Measurements from ENCODE around the gene GPR176. TPM values are rescaled to one million over a fixed set of nuclear protein-coding genes. Genes with fewer than 3 reads are reported as not detected.

Gene GPR176
- polyA plus RNA-seq, 4 donors, result 4.8 to 15.7 (median 13.9) TPM

DNA sequence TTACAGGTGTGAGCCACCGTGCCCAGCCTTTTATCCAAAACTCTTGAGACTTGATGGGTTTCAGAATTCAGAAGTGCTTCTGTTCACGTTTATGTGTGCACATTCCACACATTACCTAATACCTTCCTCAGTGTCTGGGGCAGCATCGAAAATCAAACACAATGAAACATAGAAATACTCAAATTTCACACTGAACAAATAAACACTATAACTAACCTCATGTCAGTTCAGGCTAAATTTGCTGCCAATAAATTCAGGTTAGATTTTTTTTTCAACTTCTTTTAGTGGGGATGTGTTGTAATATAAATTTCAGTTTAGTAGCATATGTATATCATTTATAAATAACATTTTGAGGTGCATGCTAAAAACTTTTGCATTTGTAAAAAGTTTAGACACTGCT is 16.6 kb upstream of the GPR176 start:
- no peak for DNase-seq (ENCODE audit: low read depth in 4 of 4, low spot score in 3 of 4)

DNA sequence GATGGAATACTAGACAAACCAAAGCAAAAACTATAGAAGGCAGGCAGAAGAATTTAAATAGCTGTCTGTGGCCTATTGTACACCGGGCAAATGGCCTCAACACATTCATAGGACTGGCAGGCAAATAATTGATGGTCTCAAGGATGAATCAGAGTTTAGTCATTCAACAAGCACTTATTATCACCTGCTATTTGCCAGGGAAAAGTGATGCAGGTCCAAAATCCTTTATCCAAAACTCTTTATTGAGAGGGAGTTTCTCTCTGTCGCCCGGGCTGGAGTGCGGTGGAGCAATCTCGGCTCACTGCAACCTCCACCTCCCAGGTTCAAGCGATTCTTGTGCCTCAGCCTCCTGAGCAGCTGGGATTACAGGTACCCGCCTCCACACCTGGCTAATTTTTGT is 16.1 kb upstream of the GPR176 start:
- no peak for DNase-seq (ENCODE audit: low read depth in 4 of 4, low spot score in 3 of 4)

DNA sequence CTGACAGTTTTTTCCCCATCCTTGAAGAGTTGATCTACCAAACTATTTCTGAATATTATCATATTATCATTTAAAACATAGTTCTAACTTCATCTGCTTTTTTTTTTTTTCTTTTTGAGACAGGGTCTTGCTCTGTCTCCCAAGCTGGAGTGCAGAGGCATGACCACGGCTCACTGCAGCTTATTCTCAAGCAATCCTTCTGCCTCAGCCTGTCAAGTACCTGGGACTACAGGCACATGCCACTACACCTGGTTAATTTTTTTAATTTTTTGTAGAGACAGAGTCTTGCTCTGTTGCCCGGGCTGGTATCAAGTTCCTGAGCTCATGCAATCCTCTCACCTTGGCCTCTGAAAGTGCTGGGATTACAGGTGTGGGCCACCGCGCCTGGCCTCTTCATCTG is 15.2 kb upstream of the GPR176 start:
- no peak for DNase-seq (ENCODE audit: low read depth in 4 of 4, low spot score in 3 of 4)

DNA sequence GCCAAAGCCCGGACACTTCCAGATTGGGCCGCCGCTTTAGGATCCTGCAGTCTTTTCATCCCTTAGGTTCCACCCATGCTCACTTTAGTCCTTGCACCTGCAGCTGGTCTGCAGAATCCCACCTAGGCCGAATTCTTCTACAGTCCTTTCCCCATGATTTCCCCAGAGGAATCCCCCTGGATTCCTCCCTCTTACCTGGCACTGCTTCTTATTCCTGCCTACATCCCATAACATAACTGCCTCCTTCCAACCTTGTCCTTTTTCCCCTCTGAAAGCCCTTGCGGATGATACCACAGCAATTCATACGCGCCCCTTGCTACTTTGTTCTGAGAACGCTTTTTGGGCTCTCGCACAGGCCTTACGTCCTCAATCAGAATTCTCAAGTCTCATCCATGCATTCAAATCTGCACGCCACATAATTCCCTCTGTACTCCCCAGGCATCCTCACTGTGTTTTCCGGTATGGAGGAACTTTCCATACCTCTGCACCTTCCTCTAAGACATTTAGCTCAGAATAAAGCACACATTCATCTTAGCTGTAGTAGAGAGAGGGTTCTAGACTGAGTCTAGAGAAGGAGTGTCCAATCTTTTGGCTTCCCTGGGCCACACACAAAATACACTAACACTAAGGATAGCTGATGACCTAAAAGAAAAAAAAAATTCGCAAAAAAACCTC is 14.5 kb upstream of the GPR176 start:
- DNase-seq (ENCODE audit: low read depth in 4 of 4, low spot score in 3 of 4), result peak in 2 of 4 donors; percentile 21 to 40

DNA sequence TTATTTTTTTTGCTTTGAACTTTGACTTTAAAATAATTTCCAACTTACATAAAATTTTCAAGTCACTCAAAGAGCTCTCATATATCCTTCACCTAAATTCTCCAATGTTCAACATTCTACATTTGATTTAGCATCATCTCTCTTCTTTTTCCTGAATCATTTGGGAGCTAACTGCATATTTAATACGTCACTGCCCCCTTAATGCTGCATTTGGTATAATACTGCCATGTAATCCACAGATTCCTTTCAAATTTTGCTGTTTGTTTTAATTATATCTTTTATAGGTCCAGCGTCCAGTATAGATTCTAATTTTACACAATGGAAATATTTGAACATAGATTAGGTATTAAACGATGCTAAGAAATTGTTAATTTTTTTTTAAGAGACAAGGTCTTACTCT is 11.5 kb upstream of the GPR176 start:
- DNase-seq (ENCODE audit: low read depth in 4 of 4, low spot score in 3 of 4), result no peak

DNA sequence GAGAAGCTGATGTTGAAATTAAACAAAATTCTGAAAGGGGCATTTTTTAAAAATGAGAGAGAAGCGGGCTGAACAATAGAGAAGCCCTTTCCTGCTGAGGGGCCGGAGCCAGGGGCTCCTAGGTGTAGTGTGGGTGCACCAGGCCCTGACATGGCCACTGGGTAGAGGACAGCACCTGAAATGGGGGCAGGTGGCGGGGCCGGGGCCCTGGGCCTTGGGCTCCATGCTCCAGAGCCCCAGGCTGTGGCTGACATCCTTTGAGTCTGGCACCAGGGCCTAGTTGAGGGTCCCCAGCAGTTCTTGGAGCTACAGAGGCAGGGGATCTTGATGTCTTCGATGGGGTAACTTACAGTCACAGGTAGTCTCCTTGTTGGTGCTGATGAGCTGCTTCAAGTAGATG is 6.5 kb upstream of the GPR176 start:
- no peak for DNase-seq (ENCODE audit: low read depth in 4 of 4, low spot score in 3 of 4)

DNA sequence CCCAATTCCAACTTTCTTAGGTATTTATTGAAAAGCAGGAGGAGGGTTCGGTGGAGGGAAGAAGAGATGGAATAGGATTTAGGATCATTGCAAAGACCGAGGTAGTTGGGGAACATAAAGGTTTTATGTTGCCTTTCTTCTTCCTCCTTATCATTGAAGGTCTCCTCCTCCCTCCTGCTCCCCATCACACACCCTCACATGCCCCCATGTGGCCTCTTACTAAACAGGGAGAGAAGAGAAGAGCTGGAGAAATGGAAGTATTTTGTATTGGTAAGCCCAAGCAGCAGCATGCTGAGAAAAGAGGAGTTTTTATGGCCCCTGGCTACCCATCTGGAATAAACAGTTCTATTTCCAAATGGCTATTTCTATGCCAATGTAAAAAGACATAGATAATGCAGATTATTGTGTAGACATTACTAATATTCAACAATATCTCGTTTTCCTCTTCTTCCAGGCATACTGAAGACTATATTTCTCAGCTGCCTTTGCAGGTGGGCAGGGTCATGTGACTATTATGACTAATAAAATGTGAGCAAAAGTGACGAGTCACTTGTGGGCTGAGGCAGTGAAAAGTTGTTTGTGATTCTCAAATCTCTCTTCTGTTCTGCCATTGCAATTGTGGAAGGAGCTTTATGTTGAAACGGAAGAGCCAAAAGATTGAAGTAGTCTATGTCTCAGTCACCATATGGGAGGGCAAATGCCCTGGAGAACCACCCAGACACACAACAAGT is 5.2 kb upstream of the GPR176 start:
- DNase-seq (ENCODE audit: low read depth in 4 of 4, low spot score in 3 of 4), result no peak

DNA sequence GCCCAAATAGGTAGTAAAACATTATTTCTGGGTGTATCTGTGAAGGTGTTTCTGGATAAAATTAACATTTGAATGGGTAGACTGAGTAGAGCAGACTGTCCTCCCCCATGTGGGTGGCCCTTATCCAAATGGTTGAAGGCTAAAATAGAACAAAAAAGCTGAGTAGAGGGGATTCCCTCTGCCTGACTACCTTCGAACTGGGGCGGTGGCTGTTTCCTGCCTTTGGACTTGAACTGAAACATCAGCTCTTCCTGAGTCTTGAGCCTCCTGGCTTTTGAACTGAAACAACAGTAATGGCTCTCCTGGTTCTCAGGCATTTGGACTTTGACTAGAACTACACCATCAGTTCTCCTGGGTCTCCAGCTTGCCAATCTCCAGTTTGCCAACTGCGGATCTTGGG is 4.4 kb upstream of the GPR176 start:
- no peak for DNase-seq (ENCODE audit: low read depth in 4 of 4, low spot score in 3 of 4)

DNA sequence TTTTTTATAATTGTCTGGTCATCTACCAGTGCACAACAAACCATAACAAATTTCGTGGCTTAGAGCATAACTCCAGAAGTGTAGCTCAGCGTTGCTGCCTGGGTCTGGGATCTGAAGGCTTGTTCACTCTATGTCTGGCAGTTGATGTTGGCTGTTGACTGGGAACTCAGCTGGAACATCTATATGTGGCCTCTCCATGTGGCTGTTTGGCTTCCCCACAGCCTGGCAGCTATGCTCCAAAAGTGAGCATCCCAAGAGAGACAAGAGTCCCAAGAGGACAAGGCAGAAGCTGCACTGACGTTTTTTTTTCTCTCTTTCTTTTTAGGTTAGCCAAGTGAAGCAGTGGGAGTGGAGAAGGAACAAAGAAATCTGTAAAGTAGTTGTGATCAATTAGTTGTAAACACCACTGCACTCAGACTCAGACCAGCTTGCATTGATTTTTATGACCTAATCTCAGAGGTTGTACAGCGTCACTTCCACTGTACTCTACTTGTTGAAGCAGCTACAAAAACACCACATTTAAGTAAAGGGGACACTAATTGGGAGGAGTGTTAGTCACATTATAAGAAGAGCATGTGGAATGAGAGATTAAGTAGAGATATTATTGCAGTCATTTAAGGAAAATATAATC is 2.5 kb upstream of the GPR176 start:
- no peak for DNase-seq (ENCODE audit: low read depth in 4 of 4, low spot score in 3 of 4)

DNA sequence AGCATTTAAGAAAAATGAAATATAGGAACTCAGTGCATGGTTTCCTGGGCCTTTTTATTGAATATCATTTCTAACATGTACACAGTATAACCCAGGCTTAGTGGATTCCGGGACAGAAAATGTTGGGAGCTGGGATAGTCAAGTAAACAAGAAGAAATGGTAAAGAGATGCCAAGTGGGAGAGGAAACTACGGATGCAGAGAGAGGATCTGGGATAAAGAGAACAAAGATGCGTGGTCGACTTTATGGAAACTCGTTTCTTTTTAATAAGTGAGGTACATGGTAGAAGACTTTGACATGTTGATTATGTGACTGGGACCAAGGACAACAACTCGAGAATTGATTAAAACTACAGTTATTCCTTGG is 1.2 kb upstream of the GPR176 start:
- DNase-seq (ENCODE audit: low read depth in 4 of 4, low spot score in 3 of 4), result no peak

DNA sequence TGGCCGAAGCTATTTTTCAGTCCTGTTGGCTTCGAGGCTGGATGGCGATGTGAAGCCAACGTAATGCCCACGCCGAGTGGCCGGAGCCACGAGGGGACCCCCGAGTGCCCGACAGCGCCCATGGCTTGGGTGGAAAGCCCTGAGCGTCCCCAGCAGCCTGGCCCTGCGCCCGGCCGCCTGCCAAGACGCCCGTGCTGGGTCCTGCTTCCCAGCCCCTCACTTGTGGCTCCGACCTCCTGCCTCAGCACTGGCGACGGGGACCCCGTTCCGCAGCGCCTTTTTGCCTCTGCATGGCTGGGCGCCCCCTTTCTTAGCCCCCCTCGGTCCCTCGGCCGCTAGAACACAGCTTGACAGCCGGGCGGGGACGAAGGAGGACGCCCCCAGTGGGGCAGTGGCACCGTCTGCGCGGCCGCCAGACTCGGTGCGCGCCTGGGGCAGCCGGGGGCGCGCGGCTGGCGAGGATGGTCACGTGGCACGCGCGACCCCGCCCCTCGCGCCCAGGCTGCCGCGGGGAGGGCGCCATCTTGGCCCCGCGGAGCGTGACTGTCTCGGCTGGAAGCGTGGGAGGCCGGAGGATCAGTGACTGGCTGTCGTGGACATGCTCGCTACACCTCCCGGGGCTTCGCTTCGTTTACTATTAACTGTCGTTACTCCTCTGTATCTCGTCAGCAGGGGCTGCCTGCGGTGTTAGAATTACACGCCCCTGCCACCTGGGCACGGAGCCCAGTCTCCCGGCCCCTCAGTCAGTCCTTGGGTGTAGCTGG is 626 bp upstream of the GPR176 start:
- peak; percentile 62 to 83 (median 76) for DNase-seq (ENCODE audit: low read depth in 4 of 4, low spot score in 3 of 4)

DNA sequence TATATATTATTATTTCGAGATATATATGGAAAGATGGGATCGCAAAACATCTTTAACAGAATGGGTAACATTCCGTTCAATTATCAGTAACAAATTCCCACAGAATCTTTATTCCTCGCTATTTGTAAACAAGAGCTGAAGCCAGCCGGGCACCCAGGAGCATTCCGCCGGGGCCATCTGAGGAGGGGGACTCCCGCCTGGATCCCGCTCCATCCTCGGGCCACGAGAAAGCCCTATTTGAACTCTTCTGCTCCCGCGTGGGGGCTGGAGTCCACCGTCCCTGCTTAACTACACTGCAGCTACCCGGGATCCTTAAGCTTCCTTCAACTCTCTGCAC is 687 bp downstream of the GPR176 start:
- DNase-seq (ENCODE audit: low read depth in 4 of 4, low spot score in 3 of 4), result no peak

DNA sequence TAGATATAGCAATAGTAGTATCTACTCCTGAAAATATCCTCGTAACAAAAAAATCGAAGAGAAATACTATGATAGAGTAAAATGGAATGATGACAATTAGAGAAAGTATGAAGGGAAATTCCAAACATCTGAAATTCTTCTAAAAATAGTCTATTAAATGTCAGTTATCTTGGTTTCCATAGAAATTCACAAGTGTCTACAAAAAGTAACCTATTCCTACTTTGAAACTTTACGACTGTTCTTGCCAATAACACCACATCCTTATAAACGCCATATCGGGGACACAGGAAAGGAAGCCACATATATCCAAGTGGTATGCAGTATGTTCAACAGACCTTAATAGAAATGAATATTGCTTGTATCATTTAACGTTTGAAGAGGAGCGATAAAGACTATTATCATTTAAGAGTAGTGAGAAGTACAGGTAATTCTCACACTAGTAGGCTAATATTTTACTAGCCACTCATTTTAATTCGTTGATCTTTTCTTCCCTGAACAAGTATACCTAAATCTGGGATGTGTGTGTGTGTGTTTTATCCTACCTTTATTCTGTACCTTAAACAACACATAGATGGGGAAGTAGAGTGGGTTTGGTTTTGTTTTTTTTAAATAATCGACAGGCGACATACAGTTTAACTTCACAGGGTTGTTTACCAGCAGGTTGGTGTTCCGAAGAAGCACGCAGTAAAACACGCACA is 1.2 kb downstream of the GPR176 start:
- no peak for DNase-seq (ENCODE audit: low read depth in 4 of 4, low spot score in 3 of 4)

DNA sequence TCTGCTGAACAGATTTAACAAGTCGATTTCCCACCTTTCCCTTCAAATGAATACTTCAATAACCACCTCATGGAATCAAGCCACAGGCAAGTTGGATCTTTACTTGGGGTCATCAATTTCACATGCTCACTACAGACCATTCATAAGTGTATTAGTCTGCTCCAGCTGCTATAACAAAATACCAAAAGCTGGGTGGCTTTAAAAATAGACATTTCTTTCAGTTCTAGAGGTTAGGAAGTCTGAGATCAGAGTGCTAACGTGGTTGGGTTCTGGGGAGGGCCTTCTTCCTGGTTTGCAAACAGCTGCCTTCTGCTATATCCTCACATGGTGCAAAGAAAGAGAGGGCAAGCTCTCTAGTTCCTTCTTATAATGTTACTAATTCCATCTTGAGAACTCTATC is 5.1 kb downstream of the GPR176 start:
- DNase-seq (ENCODE audit: low read depth in 4 of 4, low spot score in 3 of 4), result no peak

DNA sequence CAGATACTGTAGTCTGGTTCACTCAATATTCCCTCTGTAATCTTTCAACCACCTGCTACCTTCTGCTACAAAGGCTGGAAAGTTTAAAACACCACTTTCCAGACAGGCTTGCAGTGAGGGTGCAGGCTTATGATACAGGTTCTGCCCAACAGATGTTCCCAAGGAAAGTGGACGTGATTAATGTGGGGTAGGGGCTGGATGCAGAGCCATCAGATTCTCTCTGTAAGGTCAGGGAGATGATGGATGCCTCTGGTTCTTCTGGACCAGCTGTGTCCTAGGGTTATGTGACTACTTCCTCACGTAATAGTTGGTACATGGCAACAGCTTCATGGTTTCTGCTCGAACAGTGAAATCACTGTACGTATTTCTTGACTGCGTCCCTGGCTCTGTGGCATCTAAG is 11.1 kb downstream of the GPR176 start:
- DNase-seq (ENCODE audit: low read depth in 4 of 4, low spot score in 3 of 4), result no peak

DNA sequence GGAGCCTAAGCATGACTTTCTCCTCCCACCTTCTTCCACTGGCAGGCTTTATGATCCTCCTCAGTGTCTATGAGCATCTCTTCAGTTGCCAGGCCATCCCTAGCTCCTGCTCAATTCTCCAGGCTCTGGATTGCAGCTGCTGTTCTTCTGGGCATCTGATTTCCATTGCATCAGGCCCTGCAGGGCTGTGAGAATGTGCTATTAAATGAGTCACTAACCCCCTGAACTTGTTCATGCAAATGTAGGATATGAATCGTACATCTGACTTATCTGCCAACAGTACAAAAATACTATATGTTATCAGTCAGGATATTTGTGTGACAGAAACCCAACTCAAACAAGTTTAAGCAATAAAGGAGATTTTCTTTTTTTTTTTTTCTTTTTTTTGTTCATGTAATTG is 11.9 kb downstream of the GPR176 start:
- DNase-seq (ENCODE audit: low read depth in 4 of 4, low spot score in 3 of 4), result no peak

DNA sequence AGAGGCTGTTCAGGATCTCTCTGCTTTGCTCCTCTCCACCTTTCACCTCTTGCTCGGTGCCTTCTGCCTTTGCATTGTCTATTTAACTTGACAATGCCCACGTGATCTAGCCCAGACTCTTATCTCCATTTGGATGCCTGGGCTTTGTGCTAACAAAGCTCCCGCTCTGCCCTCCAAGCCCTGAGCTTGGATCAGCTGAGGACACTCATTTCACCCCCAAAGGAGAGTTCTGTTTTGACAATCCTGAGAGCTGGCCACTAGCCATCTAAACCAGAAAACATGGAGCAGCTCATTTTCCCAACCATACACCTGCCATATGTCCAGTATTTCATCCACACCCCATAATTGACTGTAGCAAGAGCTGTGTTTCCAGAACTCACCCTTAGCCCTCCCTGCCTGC is 12.8 kb downstream of the GPR176 start:
- no peak for DNase-seq (ENCODE audit: low read depth in 4 of 4, low spot score in 3 of 4)

DNA sequence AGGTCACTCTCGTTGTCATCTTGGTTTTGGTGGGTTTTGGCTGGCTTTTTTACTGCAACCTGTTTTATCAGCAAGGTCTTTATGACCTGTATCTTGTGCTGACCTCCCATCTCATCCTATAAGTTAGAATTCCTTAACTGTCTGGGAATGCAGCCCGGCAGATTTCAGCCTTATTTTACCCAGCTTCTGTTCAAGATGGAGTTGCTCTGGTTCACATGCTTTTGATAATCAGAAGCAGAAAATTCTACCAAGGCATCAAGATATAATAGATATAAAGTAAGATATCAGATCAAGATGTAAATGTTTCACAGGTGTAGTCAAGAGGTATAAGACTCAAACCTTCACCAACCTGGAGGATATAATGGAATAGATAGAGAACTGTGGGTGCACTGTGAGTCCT is 16.0 kb downstream of the GPR176 start:
- no peak for DNase-seq (ENCODE audit: low read depth in 4 of 4, low spot score in 3 of 4)

DNA sequence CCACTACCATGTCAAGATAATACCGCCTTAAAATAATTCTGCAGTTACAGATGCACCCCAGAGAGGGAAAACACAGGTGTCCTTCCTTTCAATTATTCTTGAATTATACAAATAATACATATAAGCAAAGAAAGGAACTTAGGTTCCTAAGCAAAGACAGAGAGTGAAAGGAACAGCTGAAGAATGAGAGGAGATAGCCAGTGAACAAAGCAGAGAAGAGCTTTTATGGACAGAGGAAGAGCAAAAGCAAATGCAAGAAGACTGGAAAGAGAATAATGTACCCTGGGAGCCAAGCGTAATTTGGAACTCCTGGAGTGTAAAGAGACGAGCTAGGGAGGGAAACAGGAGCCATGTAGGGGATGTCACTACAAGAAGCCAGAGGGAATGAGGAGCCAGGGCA is 21.7 kb downstream of the GPR176 start:
- DNase-seq (ENCODE audit: low read depth in 4 of 4, low spot score in 3 of 4), result no peak

DNA sequence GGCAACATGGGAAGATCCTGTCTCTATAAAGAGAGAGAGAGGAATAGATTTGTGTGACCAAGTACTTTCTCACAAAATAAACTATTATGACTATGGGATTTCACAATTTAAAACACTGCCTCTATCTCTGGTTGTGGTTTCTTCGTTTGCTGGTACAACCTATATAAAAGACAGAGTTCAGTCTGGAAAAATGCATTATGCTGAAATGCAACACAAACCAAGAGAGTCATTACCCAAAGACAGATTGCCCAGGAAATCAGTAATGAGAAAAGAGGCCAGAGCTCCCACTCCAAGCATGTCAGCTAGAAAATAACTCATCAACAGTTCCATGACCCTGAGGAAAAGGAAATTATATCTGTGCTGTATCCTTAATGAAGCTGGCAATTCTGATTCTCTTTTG is 23.2 kb downstream of the GPR176 start:
- no peak for DNase-seq (ENCODE audit: low read depth in 4 of 4, low spot score in 3 of 4)

DNA sequence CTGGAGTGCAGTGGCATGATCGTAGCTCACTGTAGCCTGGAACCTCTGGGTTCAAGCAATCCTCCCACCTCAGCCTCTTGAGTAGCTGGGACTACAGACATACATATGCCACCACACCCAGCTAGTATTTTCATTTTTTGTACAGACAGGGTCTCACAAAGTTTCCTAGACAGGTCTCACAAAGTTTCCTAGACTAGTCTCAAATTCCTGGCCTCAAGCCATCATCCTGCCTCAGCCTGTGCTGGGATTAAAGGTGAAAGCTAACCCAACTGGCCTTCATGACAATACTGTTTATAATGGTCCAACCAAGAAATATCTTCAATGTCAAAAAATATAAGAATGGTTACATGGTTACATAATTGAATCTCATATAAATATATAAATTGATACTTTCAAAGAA is 24.0 kb downstream of the GPR176 start:
- no peak for DNase-seq (ENCODE audit: low read depth in 4 of 4, low spot score in 3 of 4)

Measured in left renal pelvis (tissue), 4 donors.